Mesothelial cell of epicardium (in vitro differentiated cells): ENCODE results near the gene SYNGR1. TPM values are rescaled to one million over a fixed set of nuclear protein-coding genes. Genes with fewer than 3 reads are reported as not detected.
A peak's percentile ranks its signal among the peaks of the same experiment; 100 is the strongest.

Source experiments
- DNase-seq, 2 experiments: peaks; one replicate each; pipeline ENCODE4 v3.0.0; 2021; ENCODE audit warnings: low spot score in 2 of 2; ENCODE audit not compliant: unreplicated experiment in 2 of 2
- H3K27ac Mint-ChIP-seq: 2 replicates; pipeline ENCODE4 v1.8.0; 2021; ENCODE audit warnings: mixed read lengths
- H3K27me3 Mint-ChIP-seq: 2 replicates; pipeline ENCODE4 v1.8.0; 2021; ENCODE audit warnings: low read depth, mixed read lengths
- H3K36me3 Mint-ChIP-seq: 2 replicates; pipeline ENCODE4 v1.8.0; 2021; ENCODE audit warnings: mixed read lengths
- H3K4me1 Mint-ChIP-seq: 2 replicates; pipeline ENCODE4 v1.8.0; 2021; ENCODE audit warnings: mixed read lengths
- H3K4me3 Mint-ChIP-seq: 2 replicates; pipeline ENCODE4 v1.8.0; 2021; ENCODE audit warnings: mild to moderate bottlenecking, moderate library complexity, mixed read lengths
- H3K9me3 Mint-ChIP-seq: 2 replicates; pipeline ENCODE4 v1.8.0; 2021; ENCODE audit warnings: mixed read lengths
- CTCF ChIP-seq: fragments of 200-600 bp; sonication (generic); IDR thresholded peaks from one replicate; pipeline ENCODE4 v1.5.0; 2021; ENCODE audit warnings: antibody characterized with exemption; ENCODE audit not compliant: unreplicated experiment
- total RNA-seq: library from RNA; stranded (reverse); gene quantifications from 3 replicates; pipeline ENCODE4 v1.2.1, GENCODE V29; 2021

Gene SYNGR1
- total RNA-seq, 1 donor from 2014 or later, result 38.9 TPM

- Mint-ChIP-seq H3K36me3 (no peaks in the 10 kb centered on the region), H3K27ac (peak overlapping the region; percentile 82), H3K4me1 (peaks cover 26% of the 10 kb centered on the region), H3K4me3 (peak overlapping the region; percentile 84), H3K9me3 (no peaks in the 10 kb centered on the region), H3K27me3 (no peaks in the 10 kb centered on the region)
- TF ChIP-seq CTCF, result no peak
- DNase-seq, result no peak
These were observed 784 bp upstream of the SYNGR1 start for GRCh38 chr22:39348909-39349505.

DNA sequence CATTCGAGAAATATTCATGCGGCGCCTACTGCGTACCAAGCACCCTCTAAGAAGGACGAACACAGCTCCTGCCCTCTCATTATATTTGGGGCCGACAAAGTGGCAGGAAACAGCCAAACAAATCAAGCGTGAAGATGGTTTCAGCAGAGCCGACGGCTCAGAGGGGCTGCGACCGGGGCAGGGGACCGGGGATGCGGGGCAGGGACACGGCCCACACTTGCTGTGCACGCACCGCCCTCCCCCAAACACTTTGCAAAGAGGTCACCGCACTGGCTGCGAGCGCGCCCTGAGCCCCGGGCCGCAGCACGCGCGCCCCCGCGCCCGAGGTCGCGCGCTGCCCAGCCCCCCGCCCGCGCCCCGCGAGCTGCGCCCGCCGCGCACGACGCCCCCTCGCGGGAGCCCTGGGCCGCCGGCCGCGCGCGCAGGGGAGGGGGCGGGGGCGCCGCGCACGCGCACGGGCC lies 255 bp upstream of the SYNGR1 start:
- H3K4me1 Mint-ChIP-seq, result peaks cover 24% of the 10 kb centered on the region
- DNase-seq, result peak; percentile 49 to 65
- peak overlapping the region; percentile 82 for H3K27ac Mint-ChIP-seq
- TF ChIP-seq CTCF, result no peak
- H3K4me3 Mint-ChIP-seq, result peak overlapping the region; percentile 84
- no peaks in the 10 kb centered on the region for H3K36me3 Mint-ChIP-seq
- H3K9me3 Mint-ChIP-seq, result no peaks in the 10 kb centered on the region
- no peaks in the 10 kb centered on the region for H3K27me3 Mint-ChIP-seq

- Mint-ChIP-seq H3K9me3 (no peaks in the 10 kb centered on the region), H3K27ac (peak overlapping the region; percentile 77), H3K27me3 (no peaks in the 10 kb centered on the region), H3K4me1 (peaks cover 24% of the 10 kb centered on the region), H3K36me3 (no peaks in the 10 kb centered on the region), H3K4me3 (peak overlapping the region; percentile 82)
- no peak for DNase-seq
- TF ChIP-seq CTCF, result no peak
These were observed 1.2 kb downstream of the SYNGR1 start for GRCh38 chr22:39350757-39351688.

GRCh38 chr22:39351689-39352214 lies 2.0 kb downstream of the SYNGR1 start:
- DNase-seq, result peak in 1 of 2 experiments; percentile 42
- peak overlapping the region; percentile 77 for H3K27ac Mint-ChIP-seq
- H3K4me3 Mint-ChIP-seq, result peak overlapping the region; percentile 82
- H3K4me1 Mint-ChIP-seq, result peaks cover 26% of the 10 kb centered on the region
- H3K9me3 Mint-ChIP-seq, result no peaks in the 10 kb centered on the region
- peaks cover 2% of the 10 kb centered on the region for H3K36me3 Mint-ChIP-seq
- H3K27me3 Mint-ChIP-seq, result no peaks in the 10 kb centered on the region
- no peak for TF ChIP-seq CTCF

GRCh38 chr22:39352306-39352891 lies 2.6 kb downstream of the SYNGR1 start:
- peaks cover 2% of the 10 kb centered on the region for H3K36me3 Mint-ChIP-seq
- H3K4me1 Mint-ChIP-seq, result peaks cover 26% of the 10 kb centered on the region
- no peak for TF ChIP-seq CTCF
- H3K9me3 Mint-ChIP-seq, result no peaks in the 10 kb centered on the region
- no peak overlapping the region for H3K4me3 Mint-ChIP-seq
- no peak for DNase-seq
- no peaks in the 10 kb centered on the region for H3K27me3 Mint-ChIP-seq
- no peak overlapping the region for H3K27ac Mint-ChIP-seq
